Right lobe of liver (tissue), 6 donors: Measurements from ENCODE around the gene SLCO4A1. TPM values are rescaled to one million over a fixed set of nuclear protein-coding genes. Genes with fewer than 3 reads are reported as not detected.

Experiments used
- ATAC-seq, 4 donors: fragments of 200-7000 bp; cut with Tn5 transposase; one replicate each; pipeline ENCODE4 v1.9.1; 2020; ENCODE audit warnings: mild to moderate bottlenecking in 4 of 4, moderate library complexity in 4 of 4
- DNase-seq, 3 donors: peaks; one replicate each; pipeline ENCODE4 v3.0.0-alpha.2; 2020
- H3K27ac ChIP-seq, 3 donors: fragments of 200-600 bp; one replicate each; pipeline ENCODE4 v1.8.0; 2022
- H3K27me3 ChIP-seq, 2 donors: fragments of 200-600 bp; one replicate each; pipeline ENCODE4 v1.8.0; 2022
- H3K36me3 ChIP-seq, 4 donors: fragments of 200-600 bp; sonication (generic) in 1 of 4; one replicate each; pipeline versions ENCODE4 v1.5.1 to v1.8.0; 2017 to 2022; ENCODE audit warnings: control low read depth in 1 of 4
- H3K4me1 ChIP-seq, 4 donors: fragments of 200-600 bp; sonication (generic) in 1 of 4; one replicate each; pipeline versions ENCODE4 v1.5.1 to v1.8.0; 2017 to 2022; ENCODE audit warnings: control low read depth in 1 of 4
- H3K4me3 ChIP-seq, 3 donors: fragments of 200-600 bp; one replicate each; pipeline ENCODE4 v1.8.0; 2022
- H3K9me3 ChIP-seq, 4 donors: fragments of 200-600 bp; sonication (generic) in 1 of 4; one replicate each; pipeline versions ENCODE4 v1.5.1 to v1.8.0; 2017 to 2022; ENCODE audit warnings: control low read depth in 1 of 4
- CTCF ChIP-seq, 4 donors: fragments of 200-600 bp in 3 of 4; fragments of 450-650 bp in 1 of 4; IDR thresholded peaks; one replicate each; pipeline versions ENCODE4 v1.5.1 to v1.8.0; 2016 to 2022; ENCODE audit warnings: antibody characterized with exemption in 4 of 4, mild to moderate bottlenecking in 2 of 4
- POLR2A ChIP-seq: fragments of 450-650 bp; IDR thresholded peaks from one replicate; pipeline ENCODE4 v1.6.1; 2017; ENCODE audit warnings: antibody characterized with exemption, mild to moderate bottlenecking
- WGBS: methylation state at CpG from one replicate; pipeline ENCODE4 v1.1.6; 2018; ENCODE audit warnings: low coverage, low lambda C conversion rate; ENCODE audit not compliant: insufficient coverage; ENCODE audit errors: missing lambda C conversion rate; 5-methylcytosine and 5-hydroxymethylcytosine counted together
- intact Hi-C, 2 donors: fragments of 100-400 bp; cut with DNase I; formaldehyde crosslinking; loops; one replicate each; pipeline versions ENCODE4 v1.11.2 to v1.14.1; 2022
- total RNA-seq, 6 experiments: library from RNA; depleted of rRNA in 2 of 6; stranded (reverse); fragments of >200 nt in 2 of 6; fragmentation: NEBNext Ultra II Directional in 3 of 6; extraction: Animal tissue kit (Norgen Biotek cat#: 25700) in 3 of 6; gene quantifications; one replicate each; pipeline versions ENCODE4 v1.1.0 to v1.2.4, GENCODE V29; 2016 to 2023
- donor health status: DM: no; HTN: yes; CAD: no.
- donor health status: DM: no; HTN: no; CAD: no.
- donor health status: DM: no; HTN: no; CAD: no.
- donor health status: DM: no; HTN: yes; CAD: no.
- donor health status: DM: no; HTN: yes; CAD: no.

SLCO4A1 gene
- total RNA-seq, 6 experiments from 2014 or later = 0.93 to 8.8 (median 4.3) TPM

- no peak overlapping the region for H3K4me3 ChIP-seq
- WGBS = 58% methylated on average over 11 of the region's 12 CpGs
- intact Hi-C loops = no loop called here
- DNase-seq = no peak
- H3K4me1 ChIP-seq = peaks cover 0 to 13% (median 0%) of the 10 kb centered on the region in 4 donors
- no peaks in the 10 kb centered on the region for H3K9me3 ChIP-seq
- no peak overlapping the region for H3K27ac ChIP-seq
- no peak for ATAC-seq
- no peaks in the 10 kb centered on the region for H3K36me3 ChIP-seq
- H3K27me3 ChIP-seq = peaks cover 0 to 9% of the 10 kb centered on the region in 2 donors
- no peak for TF ChIP-seq CTCF (IDR thresholded peaks at IDR 0.05)
- TF ChIP-seq POLR2A = no peak
Observed at GRCh38 chr20:62638055-62638570, 4.2 kb upstream of the SLCO4A1 start.

GRCh38 chr20:62638679-62639406 lies 3.5 kb upstream of the SLCO4A1 start:
- TF ChIP-seq POLR2A (no peak), CTCF (IDR thresholded peaks at IDR 0.05) (no peak)
- no peaks in the 10 kb centered on the region for H3K9me3 ChIP-seq
- H3K4me3 ChIP-seq = no peak overlapping the region
- WGBS = 82% methylated on average over 17 of the region's 23 CpGs
- no peak overlapping the region for H3K27ac ChIP-seq
- peaks cover 0 to 9% of the 10 kb centered on the region in 2 donors for H3K27me3 ChIP-seq
- intact Hi-C loops = no loop called here
- DNase-seq (no peak), ATAC-seq (no peak)
- H3K4me1 ChIP-seq = peaks cover 0 to 13% (median 0%) of the 10 kb centered on the region in 4 donors
- H3K36me3 ChIP-seq = no peaks in the 10 kb centered on the region

DNA sequence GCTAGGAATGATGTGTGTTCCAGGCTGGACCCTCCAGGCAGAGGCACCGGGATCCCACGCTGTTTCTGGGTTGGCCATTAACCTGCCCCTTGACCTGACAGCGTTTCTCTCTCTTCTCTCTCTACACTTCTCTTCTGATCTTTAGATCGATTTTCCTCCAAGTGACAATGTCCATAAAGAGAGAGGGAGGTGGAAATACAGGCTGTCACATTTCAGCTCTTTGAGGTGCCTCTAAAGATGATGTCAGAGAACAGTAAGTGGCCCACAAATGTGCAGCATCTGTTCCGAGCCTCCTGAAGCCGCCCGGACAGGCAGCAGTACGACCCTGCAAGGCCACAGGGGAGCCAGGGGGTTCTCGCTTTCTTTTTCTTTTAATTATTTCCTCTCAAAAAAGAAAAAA lies 2.5 kb upstream of the SLCO4A1 start:
- ATAC-seq (no peak), DNase-seq (no peak)
- H3K9me3 ChIP-seq = no peaks in the 10 kb centered on the region
- H3K4me3 ChIP-seq = no peak overlapping the region
- no peak overlapping the region for H3K27ac ChIP-seq
- TF ChIP-seq POLR2A (no peak), CTCF (IDR thresholded peaks at IDR 0.05) (no peak)
- WGBS = 53% methylated on average over 9 of the region's 9 CpGs
- peaks cover 0 to 13% (median 0%) of the 10 kb centered on the region in 4 donors for H3K4me1 ChIP-seq
- peaks cover 0 to 9% of the 10 kb centered on the region in 2 donors for H3K27me3 ChIP-seq
- H3K36me3 ChIP-seq = no peaks in the 10 kb centered on the region
- intact Hi-C loops = no loop called here

- Histone ChIP-seq H3K27ac (no peak overlapping the region), H3K9me3 (no peaks in the 10 kb centered on the region), H3K27me3 (peaks cover 0 to 9% of the 10 kb centered on the region in 2 donors), H3K4me3 (no peak overlapping the region), H3K36me3 (no peaks in the 10 kb centered on the region), H3K4me1 (peaks cover 0 to 13% (median 0%) of the 10 kb centered on the region in 4 donors)
- no peak for DNase-seq
- intact Hi-C loops = no loop called here
- TF ChIP-seq CTCF (IDR thresholded peaks at IDR 0.05) (no peak), POLR2A (no peak)
- ATAC-seq = no peak
- WGBS = no CpG with 5 or more reads among the region's 9 CpGs
Observed at GRCh38 chr20:62640870-62641269, 1.4 kb upstream of the SLCO4A1 start.
